ENCODE measurements around the gene TMEM200C.

The TMEM200C gene

GRCh38 chr18:5895299-5895875, at the start of gene TMEM200C:
Gene TMEM200C, minus strand, starts transcription at chr18:5895522. Its CDS starts 3,459 bp downstream, at chr18:5892063.
- Histone ChIP-seq H3K4me3 (ENCODE audit: low read length) (peak within 1 kb of the TSS; percentile 94), H3K27me3 (ENCODE audit: insufficient read depth, low read length) (no peaks in the 10 kb centered on the region), H3K9me3 (ENCODE audit: low read length) (peaks cover 6% of the 10 kb centered on the region), H3K4me1 (ENCODE audit: insufficient read depth, low read length) (peaks cover 34% of the 10 kb centered on the region), H3K36me3 (ENCODE audit: insufficient read depth, low read length) (peaks cover 20% of the 10 kb centered on the region), H2AFZ (ENCODE audit: low read depth, low read length) (peak within 1 kb of the TSS; percentile 93)

GRCh38 chr18:5944448-5944847, 49.1 kb upstream of the TMEM200C start:
- Histone ChIP-seq H3K36me3 (ENCODE audit: insufficient read depth, low read length) (no peaks in the 10 kb centered on the region), H2AFZ (ENCODE audit: low read depth, low read length) (no peak overlapping the region), H3K9me3 (ENCODE audit: low read length) (no peaks in the 10 kb centered on the region), H3K4me3 (ENCODE audit: low read length) (no peak overlapping the region), H3K4me1 (ENCODE audit: insufficient read depth, low read length) (peaks cover 13% of the 10 kb centered on the region), H3K27me3 (ENCODE audit: insufficient read depth, low read length) (no peaks in the 10 kb centered on the region)

GRCh38 chr18:5943514-5943913, 48.2 kb upstream of the TMEM200C start:
- Histone ChIP-seq H2AFZ (ENCODE audit: low read depth, low read length) (no peak overlapping the region), H3K36me3 (ENCODE audit: insufficient read depth, low read length) (no peaks in the 10 kb centered on the region), H3K4me3 (ENCODE audit: low read length) (no peak overlapping the region), H3K27me3 (ENCODE audit: insufficient read depth, low read length) (no peaks in the 10 kb centered on the region), H3K9me3 (ENCODE audit: low read length) (no peaks in the 10 kb centered on the region), H3K4me1 (ENCODE audit: insufficient read depth, low read length) (peaks cover 13% of the 10 kb centered on the region)

- Histone ChIP-seq H3K9me3 (ENCODE audit: low read length) (no peaks in the 10 kb centered on the region), H3K27me3 (ENCODE audit: insufficient read depth, low read length) (no peaks in the 10 kb centered on the region), H3K4me3 (ENCODE audit: low read length) (no peak overlapping the region), H3K4me1 (ENCODE audit: insufficient read depth, low read length) (peaks cover 19% of the 10 kb centered on the region), H3K36me3 (ENCODE audit: insufficient read depth, low read length) (no peaks in the 10 kb centered on the region), H2AFZ (ENCODE audit: low read depth, low read length) (peak overlapping the region; percentile 17)
Observed at GRCh38 chr18:5942591-5942990, 47.3 kb upstream of the TMEM200C start.

GRCh38 chr18:5941890-5942289, 46.6 kb upstream of the TMEM200C start:
- Histone ChIP-seq H3K4me1 (ENCODE audit: insufficient read depth, low read length) (peaks cover 26% of the 10 kb centered on the region), H2AFZ (ENCODE audit: low read depth, low read length) (peak overlapping the region; percentile 17), H3K27me3 (ENCODE audit: insufficient read depth, low read length) (no peaks in the 10 kb centered on the region), H3K4me3 (ENCODE audit: low read length) (no peak overlapping the region), H3K36me3 (ENCODE audit: insufficient read depth, low read length) (no peaks in the 10 kb centered on the region), H3K9me3 (ENCODE audit: low read length) (no peaks in the 10 kb centered on the region)

GRCh38 chr18:5939801-5940667, 44.7 kb upstream of the TMEM200C start:
- H3K36me3 ChIP-seq (ENCODE audit: insufficient read depth, low read length) = no peaks in the 10 kb centered on the region
- H3K27me3 ChIP-seq (ENCODE audit: insufficient read depth, low read length) = no peaks in the 10 kb centered on the region
- H3K4me3 ChIP-seq (ENCODE audit: low read length) = no peak overlapping the region
- H3K4me1 ChIP-seq (ENCODE audit: insufficient read depth, low read length) = peaks cover 31% of the 10 kb centered on the region
- no peak overlapping the region for H2AFZ ChIP-seq (ENCODE audit: low read depth, low read length)
- H3K9me3 ChIP-seq (ENCODE audit: low read length) = no peaks in the 10 kb centered on the region

GRCh38 chr18:5937795-5938194, 42.5 kb upstream of the TMEM200C start:
- no peaks in the 10 kb centered on the region for H3K27me3 ChIP-seq (ENCODE audit: insufficient read depth, low read length)
- H3K4me1 ChIP-seq (ENCODE audit: insufficient read depth, low read length) = peaks cover 31% of the 10 kb centered on the region
- no peaks in the 10 kb centered on the region for H3K9me3 ChIP-seq (ENCODE audit: low read length)
- no peaks in the 10 kb centered on the region for H3K36me3 ChIP-seq (ENCODE audit: insufficient read depth, low read length)
- H2AFZ ChIP-seq (ENCODE audit: low read depth, low read length) = no peak overlapping the region
- no peak overlapping the region for H3K4me3 ChIP-seq (ENCODE audit: low read length)

- Histone ChIP-seq H3K9me3 (ENCODE audit: low read length) (no peaks in the 10 kb centered on the region), H3K36me3 (ENCODE audit: insufficient read depth, low read length) (no peaks in the 10 kb centered on the region), H3K4me3 (ENCODE audit: low read length) (no peak overlapping the region), H3K27me3 (ENCODE audit: insufficient read depth, low read length) (no peaks in the 10 kb centered on the region), H2AFZ (ENCODE audit: low read depth, low read length) (no peak overlapping the region), H3K4me1 (ENCODE audit: insufficient read depth, low read length) (peaks cover 27% of the 10 kb centered on the region)
Observed at GRCh38 chr18:5937121-5937520, 41.8 kb upstream of the TMEM200C start.

- no peaks in the 10 kb centered on the region for H3K36me3 ChIP-seq (ENCODE audit: insufficient read depth, low read length)
- H2AFZ ChIP-seq (ENCODE audit: low read depth, low read length) = no peak overlapping the region
- no peaks in the 10 kb centered on the region for H3K27me3 ChIP-seq (ENCODE audit: insufficient read depth, low read length)
- H3K4me1 ChIP-seq (ENCODE audit: insufficient read depth, low read length) = no peaks in the 10 kb centered on the region
- H3K9me3 ChIP-seq (ENCODE audit: low read length) = no peaks in the 10 kb centered on the region
- H3K4me3 ChIP-seq (ENCODE audit: low read length) = no peak overlapping the region
Observed at GRCh38 chr18:5930789-5931188, 35.5 kb upstream of the TMEM200C start.

- H3K27me3 ChIP-seq (ENCODE audit: insufficient read depth, low read length) = no peaks in the 10 kb centered on the region
- no peaks in the 10 kb centered on the region for H3K4me1 ChIP-seq (ENCODE audit: insufficient read depth, low read length)
- no peak overlapping the region for H3K4me3 ChIP-seq (ENCODE audit: low read length)
- no peaks in the 10 kb centered on the region for H3K9me3 ChIP-seq (ENCODE audit: low read length)
- peaks cover 4% of the 10 kb centered on the region for H3K36me3 ChIP-seq (ENCODE audit: insufficient read depth, low read length)
- no peak overlapping the region for H2AFZ ChIP-seq (ENCODE audit: low read depth, low read length)
Observed at GRCh38 chr18:5918205-5918858, 23.0 kb upstream of the TMEM200C start.

GRCh38 chr18:5914951-5915350, 19.6 kb upstream of the TMEM200C start:
- Histone ChIP-seq H3K4me1 (ENCODE audit: insufficient read depth, low read length) (no peaks in the 10 kb centered on the region), H3K4me3 (ENCODE audit: low read length) (no peak overlapping the region), H3K36me3 (ENCODE audit: insufficient read depth, low read length) (peaks cover 15% of the 10 kb centered on the region), H3K27me3 (ENCODE audit: insufficient read depth, low read length) (no peaks in the 10 kb centered on the region), H2AFZ (ENCODE audit: low read depth, low read length) (no peak overlapping the region), H3K9me3 (ENCODE audit: low read length) (no peaks in the 10 kb centered on the region)

GRCh38 chr18:5914016-5914415, 18.7 kb upstream of the TMEM200C start:
- peaks cover 1% of the 10 kb centered on the region for H3K4me1 ChIP-seq (ENCODE audit: insufficient read depth, low read length)
- H3K27me3 ChIP-seq (ENCODE audit: insufficient read depth, low read length) = no peaks in the 10 kb centered on the region
- no peak overlapping the region for H3K4me3 ChIP-seq (ENCODE audit: low read length)
- H3K9me3 ChIP-seq (ENCODE audit: low read length) = no peaks in the 10 kb centered on the region
- H3K36me3 ChIP-seq (ENCODE audit: insufficient read depth, low read length) = peaks cover 15% of the 10 kb centered on the region
- H2AFZ ChIP-seq (ENCODE audit: low read depth, low read length) = no peak overlapping the region

- Histone ChIP-seq H3K4me3 (ENCODE audit: low read length) (no peak overlapping the region), H2AFZ (ENCODE audit: low read depth, low read length) (no peak overlapping the region), H3K4me1 (ENCODE audit: insufficient read depth, low read length) (peaks cover 5% of the 10 kb centered on the region), H3K27me3 (ENCODE audit: insufficient read depth, low read length) (no peaks in the 10 kb centered on the region), H3K36me3 (ENCODE audit: insufficient read depth, low read length) (peaks cover 15% of the 10 kb centered on the region), H3K9me3 (ENCODE audit: low read length) (no peaks in the 10 kb centered on the region)
Observed at GRCh38 chr18:5912566-5912965, 17.2 kb upstream of the TMEM200C start.

All from neuron (in vitro differentiated cells).